Measurements from ENCODE around the gene SPATA2. TPM values are rescaled to one million over a fixed set of nuclear protein-coding genes. Genes with fewer than 3 reads are reported as not detected.

SPATA2 gene
- total RNA-seq, 1 experiment from 2014 or later = 6.6 TPM

- TF ChIP-seq REST (IDR thresholded peaks at IDR 0.05; ENCODE audit: low read depth) = no peak
- TF ChIP-seq JUND (IDR thresholded peaks at IDR 0.05) = no peak
- no peak for TF ChIP-seq ZBTB33 (IDR thresholded peaks at IDR 0.05; ENCODE audit: extremely low read depth, insufficient replicate concordance, low read length)
- no peak for TF ChIP-seq ZNF274 (IDR thresholded peaks at IDR 0.05; ENCODE audit: low read depth, low read length)
These were observed 9.8 kb downstream of the SPATA2 start (continued) for GRCh38 chr20:49905415-49906091.

GRCh38 chr20:49904440-49905214, 10.7 kb downstream of the SPATA2 start:
- intact Hi-C loops (cut with micrococcal nuclease) = no loop called here
- Histone ChIP-seq H3K36me3 (ENCODE audit: control insufficient read depth in 1 of 2, insufficient read depth in 2 of 2, low read length in 2 of 2) (peaks cover 7 to 16% of the 10 kb centered on the region in 2 experiments; a peak in 2 of 4 replicates), H3K4me3 (replicated peaks in 1 of 2; ENCODE audit: low read depth in 1 of 2, low read length in 2 of 2) (no peak overlapping the region), H2AFZ (ENCODE audit: low read depth, low read length, poor library complexity, severe bottlenecking) (no peak overlapping the region), H3K79me2 (ENCODE audit: insufficient read depth, low read length) (peaks cover 5% of the 10 kb centered on the region; the same call in 1 of the 2 replicates), H3K27me3 (ENCODE audit: insufficient read depth, low read length) (no peaks in the 10 kb centered on the region), H3K9ac (ENCODE audit: low read length) (no peak overlapping the region), H3K9me3 (ENCODE audit: control insufficient read depth in 1 of 2, insufficient read depth in 1 of 2, low read depth in 1 of 2, low read length in 2 of 2) (no peaks in the 10 kb centered on the region), H3K4me1 (ENCODE audit: control insufficient read depth in 1 of 2, insufficient read depth in 2 of 2, low read length in 2 of 2) (no peaks in the 10 kb centered on the region), H3K4me2 (ENCODE audit: low read length) (no peak overlapping the region), H3K27ac (ENCODE audit: low read depth, low read length) (no peak overlapping the region), H4K20me1 (ENCODE audit: insufficient read depth) (0 out of 2 replicates have a peak, but pooled peaks cover 3% of the 10 kb centered on the region), H3K9me2 (ENCODE audit: insufficient read depth) (no peaks in the 10 kb centered on the region)
- RAD21 ChIA-PET (ENCODE audit: low non-redundant PET in 1 of 2, low total read pairs in 2 of 2, uncharacterized antibody in 2 of 2, unreplicated experiment in 2 of 2) = no interaction called here
- BruUV-seq (replicated peaks) = no TSS peak
- TF ChIP-seq JUND (IDR thresholded peaks at IDR 0.05) (no peak), REST (IDR thresholded peaks at IDR 0.05; ENCODE audit: low read depth) (no peak), ZNF274 (IDR thresholded peaks at IDR 0.05; ENCODE audit: low read depth, low read length) (no peak), SP1 (IDR thresholded peaks at IDR 0.05; ENCODE audit: low read depth) (no peak), FOSL1 (IDR thresholded peaks at IDR 0.05; ENCODE audit: low read depth) (no peak), EZH2phosphoT487 (IDR thresholded peaks at IDR 0.05; ENCODE audit: borderline replicate concordance) (no peak), EGR1 (IDR thresholded peaks at IDR 0.05; ENCODE audit: low read depth) (no peak), SIN3A (IDR thresholded peaks at IDR 0.05; ENCODE audit: low read depth) (no peak), RAD21 (IDR thresholded peaks at IDR 0.05; ENCODE audit: low read depth) (no peak), YY1 (IDR thresholded peaks at IDR 0.05; ENCODE audit: extremely low read depth, insufficient replicate concordance, low read depth, low read length) (no peak)
- no peak for DNase-seq (ENCODE audit: low read depth, low spot score)
- ATAC-seq = no peak
- POLR2A ChIA-PET = no interaction called here
- CTCF ChIA-PET = interaction anchor here (2.3 kb wide), 1 partner anchor 17 kb away, joined by 6 read pairs; no protein-coding TSS in a partner anchor
